GM12864 (cell line): Measurements from ENCODE around the gene PRXL2A.

Experiments used
- DNase-seq: peaks from one replicate; pipeline ENCODE4 v3.0.0-alpha.2; 2011; ENCODE audit warnings: low read depth
- H3K4me3 ChIP-seq: 2 replicates; pipeline ENCODE4 v1.5.1; 2011; ENCODE audit warnings: mild to moderate bottlenecking, low read depth, low read length, control low read depth
- CTCF ChIP-seq: IDR thresholded peaks from 2 replicates; pipeline ENCODE4 v1.5.1; 2011; ENCODE audit warnings: low read depth, mild to moderate bottlenecking, moderate library complexity, low read length, control low read depth, inconsistent platforms; ENCODE audit errors: missing control alignments

The PRXL2A gene

GRCh38 chr10:80452069-80452468 lies 43.7 kb downstream of the PRXL2A start:
- no peak for DNase-seq
- H3K4me3 ChIP-seq, result no peak overlapping the region
- no peak for TF ChIP-seq CTCF

GRCh38 chr10:80452640-80453039 lies 44.3 kb downstream of the PRXL2A start:
- DNase-seq, result no peak
- H3K4me3 ChIP-seq, result no peak overlapping the region
- TF ChIP-seq CTCF, result no peak

DNA sequence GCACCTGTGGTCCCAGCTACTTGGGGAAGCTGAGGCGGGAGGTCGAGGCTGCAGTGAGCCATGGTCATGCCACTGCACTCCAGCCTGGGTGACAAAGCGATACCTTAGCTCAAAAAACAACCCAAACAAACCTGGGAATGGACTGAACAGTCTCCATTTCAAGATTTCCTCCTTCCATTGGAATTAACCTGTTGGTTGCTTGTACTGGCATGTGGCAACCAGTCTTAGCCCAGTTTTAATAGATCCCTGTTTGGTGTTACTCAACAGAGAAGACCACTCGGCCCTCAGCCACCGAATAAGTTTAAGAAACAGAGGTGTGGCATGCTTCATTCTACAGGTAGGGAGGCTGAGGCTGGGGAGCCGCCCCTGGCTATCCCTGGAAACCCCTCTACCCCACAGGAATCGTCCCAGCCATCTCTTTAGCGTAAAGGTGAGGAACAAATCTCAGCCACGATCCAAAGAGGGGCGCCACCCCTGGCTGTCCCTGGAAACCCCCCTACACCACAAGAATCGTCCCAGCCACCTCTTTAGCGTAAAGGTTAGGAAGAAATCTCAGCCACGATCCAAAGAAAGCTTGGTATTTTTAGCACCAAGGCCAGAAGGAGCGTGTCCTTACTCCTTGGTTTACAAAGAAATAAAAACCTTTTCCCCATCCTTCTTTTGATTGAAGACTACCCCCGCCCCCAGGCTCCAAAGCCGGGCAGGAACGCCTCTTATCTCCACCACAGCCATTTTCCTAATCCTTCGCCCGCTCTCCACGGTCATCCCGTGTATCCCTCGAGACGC lies 44.9 kb downstream of the PRXL2A start:
- no peak for TF ChIP-seq CTCF
- no peak for DNase-seq
- peak overlapping the region; percentile 47 for H3K4me3 ChIP-seq

GRCh38 chr10:80453842-80454512 lies 45.6 kb downstream of the PRXL2A start, which contains the start of gene TSPAN14:
TSS of gene TSPAN14 (plus strand) at chr10:80454310. CDS start at chr10:80489234, 34,924 bp downstream.
- DNase-seq, result no peak
- H3K4me3 ChIP-seq, result peak within 1 kb of the TSS; percentile 70
- no peak for TF ChIP-seq CTCF

GRCh38 chr10:80454513-80455460 lies 46.4 kb downstream of the PRXL2A start:
- no peak for TF ChIP-seq CTCF
- no peak for DNase-seq
- H3K4me3 ChIP-seq, result peak overlapping the region; percentile 70

- no peak for DNase-seq
- TF ChIP-seq CTCF, result no peak
- H3K4me3 ChIP-seq, result peak overlapping the region; percentile 70
These were observed 47.4 kb downstream of the PRXL2A start for GRCh38 chr10:80455461-80456349.
